Activated CD8-positive, alpha-beta memory T cell treated with anti-CD3 and anti-CD28 coated beads for 48 hours (primary cell): ENCODE results near the gene CA11.

ENCODE experiments used
- DNase-seq, 3 experiments: peaks; one replicate each; pipeline ENCODE4 v3.0.0-alpha.2; 2020; ENCODE audit warnings: low read depth in 2 of 3, low spot score in 2 of 3

Gene CA11

DNA sequence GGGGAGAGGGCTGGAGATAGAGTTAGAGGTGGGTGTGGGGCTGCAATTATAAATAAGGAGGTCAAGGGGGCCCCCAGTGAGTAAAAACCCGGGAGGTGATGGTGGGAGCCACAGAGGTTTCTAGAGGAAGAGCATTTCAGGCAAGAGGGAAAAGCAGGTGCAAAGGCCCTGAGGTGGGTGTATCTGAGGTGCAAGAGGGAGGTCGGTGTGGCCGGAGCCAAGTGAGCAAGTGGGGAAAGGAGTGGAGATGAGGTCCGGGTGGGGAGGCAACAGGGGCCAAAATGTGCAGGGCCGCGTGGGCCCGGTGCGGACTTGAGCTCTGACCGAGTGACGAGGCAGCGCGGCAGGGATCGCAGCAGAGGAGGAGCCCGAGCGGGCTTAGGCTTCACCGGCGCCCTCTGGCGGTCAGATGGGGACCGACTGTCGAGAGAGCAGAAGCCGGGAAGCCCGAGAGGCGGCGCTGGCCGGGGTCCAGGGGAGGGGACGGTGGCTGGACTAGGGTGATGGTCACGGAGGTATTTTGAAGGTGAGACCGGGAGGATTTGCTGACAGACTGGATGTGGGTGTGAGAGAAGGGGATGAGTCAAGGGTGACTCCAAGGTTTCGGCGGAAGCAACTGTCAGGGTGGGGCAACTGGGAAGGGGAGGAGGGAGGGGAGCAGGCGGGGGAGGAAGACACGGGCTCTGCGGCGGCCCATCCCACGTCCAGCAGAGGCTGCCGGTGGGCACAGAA is 57.2 kb downstream of the CA11 start:
- DNase-seq, result peak; percentile 72 to 86 (median 85)
